HepG2 (cell line): ENCODE results near the gene WIF1. TPM values are rescaled to one million over a fixed set of nuclear protein-coding genes. Genes with fewer than 3 reads are reported as not detected.

Source experiments
- ATAC-seq: fragments of 200-7000 bp; cut with Tn5 transposase; 3 replicates; pipeline ENCODE4 v1.9.1; 2020; ENCODE audit warnings: mild to moderate bottlenecking, moderate library complexity
- BruUV-seq: library from RNA; stranded (reverse); fragments of 400-500 nt; replicated peaks from 2 replicates; lab custom pipeline; 2021; lab: Mats Ljungman, UMichigan
- CTCF ChIA-PET: fragments of 300-600 bp; formaldehyde crosslinking; extraction: SDS; loops from one replicate; lab custom pipeline; 2021; ENCODE audit warnings: low total read pairs, inconsistent platforms, low intra/inter-chr PET ratio; lab: Yijun Ruan, JAX
- POLR2A ChIA-PET: fragments of 350-600 bp; sonication (Branson Sonifier 250); formaldehyde crosslinking; loops from one replicate; lab custom pipeline; 2020; ENCODE audit warnings: antibody characterized with exemption, inconsistent platforms; lab: Yijun Ruan, JAX
- DNase-seq: peaks from one replicate; pipeline ENCODE4 v3.0.0-alpha.2; 2015; ENCODE audit warnings: low spot score
- FAIRE-seq: peaks from 3 replicates; lab custom pipeline; 2011; peaks lifted over from hg19 to GRCh38; lab: Jason Lieb, UNC
- H2AFZ ChIP-seq: one replicate; pipeline ENCODE4 v1.6.1; 2011; ENCODE audit warnings: low read length, inconsistent platforms
- H3K27ac ChIP-seq: fragments of 300-600 bp; 3 replicates; pipeline ENCODE4 v1.8.0; 2011; ENCODE audit warnings: mixed run types, mild to moderate bottlenecking, mixed read lengths, low read length, inconsistent platforms; ENCODE audit not compliant: insufficient read depth; ENCODE audit errors: extremely low read length
- H3K27me3 ChIP-seq, 2 experiments: fragments of 200-600 bp in 1 of 2; 2 replicates in 1 of 2; 3 replicates in 1 of 2; pipeline versions ENCODE4 v1.6.0 to v1.8.0; 2011; ENCODE audit warnings: low read length in 2 of 2, mild to moderate bottlenecking in 2 of 2, moderate library complexity in 2 of 2, inconsistent platforms in 1 of 2; ENCODE audit not compliant: insufficient read depth in 2 of 2, control insufficient read depth in 1 of 2
- H3K36me3 ChIP-seq, 2 experiments: fragments of 200-600 bp in 1 of 2; replicated peaks in 1 of 2; 2 replicates in 1 of 2; 3 replicates in 1 of 2; pipeline versions ENCODE4 v1.5.1 to v1.8.0; 2011; ENCODE audit warnings: low read length in 2 of 2, inconsistent platforms in 1 of 2; ENCODE audit not compliant: insufficient read depth in 2 of 2, control insufficient read depth in 1 of 2
- H3K4me1 ChIP-seq: 2 replicates; pipeline ENCODE4 v1.5.1; 2012; ENCODE audit warnings: low read length, inconsistent platforms; ENCODE audit not compliant: insufficient read depth
- H3K4me2 ChIP-seq: 2 replicates; pipeline ENCODE4 v1.6.0; 2011; ENCODE audit warnings: low read depth, low read length, inconsistent platforms
- H3K4me3 ChIP-seq, 3 experiments: fragments of 200-600 bp in 1 of 3; sonication (generic), shearing (Covaris generic) in 1 of 3; replicated peaks in 1 of 3; 2 replicates each; pipeline ENCODE4 v1.5.1; 2011 to 2016; ENCODE audit warnings: low read length in 3 of 3, inconsistent platforms in 2 of 3, low read depth in 2 of 3, mild to moderate bottlenecking in 2 of 3, control low read depth in 1 of 3, mixed read lengths in 1 of 3; ENCODE audit not compliant: insufficient read depth in 1 of 3
- H3K79me2 ChIP-seq: one replicate; pipeline ENCODE4 v1.6.1; 2011; ENCODE audit warnings: low read length, inconsistent platforms; ENCODE audit not compliant: insufficient read depth
- H3K9ac ChIP-seq: 2 replicates; pipeline ENCODE4 v1.6.0; 2011; ENCODE audit warnings: mild to moderate bottlenecking, low read depth, low read length, inconsistent platforms; ENCODE audit not compliant: insufficient read depth
- H3K9me3 ChIP-seq: 2 replicates; pipeline ENCODE4 v1.5.1; 2012; ENCODE audit warnings: mild to moderate bottlenecking, low read length
- H4K20me1 ChIP-seq: 2 replicates; pipeline ENCODE4 v1.6.0; 2011; ENCODE audit warnings: inconsistent platforms, mild to moderate bottlenecking, low read length, moderate library complexity; ENCODE audit not compliant: insufficient read depth
- ELF1 ChIP-seq: sonication (generic); formaldehyde crosslinking; IDR thresholded peaks from 2 replicates; pipeline ENCODE4 v1.4.0; 2020; ENCODE audit warnings: missing genetic modification reagents
- FIP1L1 ChIP-seq: fragments of 200-400 bp; formaldehyde crosslinking; IDR thresholded peaks from 2 replicates; pipeline ENCODE4 v1.6.1; 2018; ENCODE audit warnings: low read depth, mild to moderate bottlenecking, low read length, moderate library complexity, borderline replicate concordance; ENCODE audit not compliant: insufficient read depth
- IKZF4 ChIP-seq: sonication (generic); formaldehyde crosslinking; IDR thresholded peaks from 2 replicates; pipeline ENCODE4 v1.5.1; 2020; ENCODE audit warnings: borderline replicate concordance, mild to moderate bottlenecking, low read depth, missing genetic modification reagents; ENCODE audit errors: not compliant biosample characterization
- KDM5A ChIP-seq: fragments of 200-600 bp; sonication (generic); IDR thresholded peaks from 2 replicates; pipeline ENCODE4 v1.7.0; 2018; ENCODE audit warnings: antibody characterized with exemption, mild to moderate bottlenecking, low read length, borderline replicate concordance
- MAFF ChIP-seq: IDR thresholded peaks from 2 replicates; pipeline ENCODE4 v1.6.1; 2011; ENCODE audit warnings: low read depth, low read length, improper control_type of control experiment
- MAFK ChIP-seq, 2 experiments: IDR thresholded peaks in 1 of 2; conservative IDR thresholded peaks in 1 of 2; 2 replicates each; pipeline ENCODE4 v1.6.1; 2011; ENCODE audit warnings: improper control_type of control experiment in 2 of 2, low read length in 2 of 2
- NFE2L2 ChIP-seq: fragments of 150-350 bp; IDR thresholded peaks from 2 replicates; pipeline ENCODE4 v1.6.1; 2014; ENCODE audit warnings: low read length
- NFKB2 ChIP-seq: sonication (generic); formaldehyde crosslinking; IDR thresholded peaks from 2 replicates; pipeline ENCODE4 v1.4.0; 2020; ENCODE audit warnings: missing genetic modification reagents, borderline replicate concordance
- SNAPC4 ChIP-seq: sonication (generic); formaldehyde crosslinking; IDR thresholded peaks from 2 replicates; pipeline ENCODE4 v1.4.0; 2020; ENCODE audit warnings: mild to moderate bottlenecking, missing genetic modification reagents
- ZNF121 ChIP-seq: sonication (generic); formaldehyde crosslinking; IDR thresholded peaks from 2 replicates; pipeline ENCODE4 v1.5.0; 2020; ENCODE audit warnings: mild to moderate bottlenecking, missing genetic modification reagents
- WGBS: methylation state at CpG from one replicate; pipeline ENCODE4 v1.1.6; 2017; ENCODE audit warnings: low lambda C conversion rate; 5-methylcytosine and 5-hydroxymethylcytosine counted together
- in situ Hi-C: cut with HindIII; loops from 2 replicates; pipeline ENCODE4 v1.10.0; 2017; ENCODE audit warnings: low pct_unique_long_range_greater_than_20kb; ENCODE audit not compliant: extremely low pct_ligation_motif_present
- intact Hi-C: fragments of 100-400 bp; cut with micrococcal nuclease; formaldehyde crosslinking; loops from one replicate; pipeline ENCODE4 v1.10.0; 2022; ENCODE audit not compliant: unreplicated experiment
- polyA plus RNA-seq, 8 experiments: library from polyadenylated mRNA; depleted of rRNA in 3 of 8; stranded (reverse) in 7 of 8; unstranded in 1 of 8; fragments of >200 nt; fragmentation: Illumina TruSeq in 4 of 8; extraction: Trizol in 4 of 8; gene quantifications; 2 replicates each; pipeline versions ENCODE4 v1.2.1 to v1.2.3, GENCODE V29; 2011 to 2016; ENCODE audit warnings: low read depth in 4 of 8, missing spikeins in 1 of 8, mixed read lengths in 1 of 8; ENCODE audit not compliant: insufficient read depth in 1 of 8
- total RNA-seq, 5 experiments: library from RNA; depleted of rRNA; stranded (reverse); fragments of >200 nt; fragmentation: Illumina TruSeq; extraction: Trizol; gene quantifications; 2 replicates each; pipeline ENCODE4 v1.2.3, GENCODE V29; 2016; ENCODE audit warnings: low read depth in 1 of 5

WIF1 gene
- total and polyA plus RNA-seq, 2 of the 13 experiments (the other 11 are each of a cell fraction or from before 2014, with no cell fraction given) = not detected

DNA sequence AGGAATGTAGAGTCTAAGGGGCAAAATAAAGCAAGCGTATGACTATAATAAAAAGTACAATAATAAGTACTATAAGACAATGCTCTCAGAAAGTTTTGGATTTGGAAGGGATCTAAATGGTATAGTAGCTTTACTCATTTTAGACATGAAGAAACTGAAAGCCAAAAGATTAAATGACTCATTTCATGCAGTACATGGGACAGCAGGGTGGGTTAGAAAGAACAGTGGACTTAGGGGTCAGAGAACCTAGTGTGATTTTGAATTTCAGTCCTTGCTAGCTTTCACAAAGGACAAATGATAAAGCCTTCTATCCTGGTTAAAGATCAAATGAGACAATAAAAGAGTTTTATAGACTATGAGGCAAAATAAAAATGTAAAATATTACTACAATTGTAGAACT, 41.5 kb upstream of the WIF1 start (continued):
- TF ChIP-seq IKZF4 (CRISPR knock-in tag) = no peak

DNA sequence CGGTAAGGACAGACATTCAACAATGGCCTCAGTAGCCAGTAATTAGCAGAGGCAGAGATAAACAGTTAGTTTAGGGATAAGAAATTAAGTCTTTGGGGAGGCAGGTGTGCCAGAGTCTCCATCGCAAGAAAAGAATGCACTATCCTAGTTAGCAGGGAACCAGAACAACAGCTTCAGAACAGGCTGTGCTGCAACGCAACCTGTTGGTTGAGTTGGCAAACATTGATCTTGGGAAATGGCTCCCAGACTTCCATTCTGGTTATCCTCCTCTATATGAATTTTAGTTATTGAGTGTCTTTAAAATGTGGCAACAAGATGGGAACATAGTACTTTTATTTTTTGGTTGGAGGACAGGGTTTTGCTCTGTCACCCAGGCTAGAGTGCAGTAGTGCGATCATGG, 36.0 kb upstream of the WIF1 start:
- 48% methylated on average over 4 of the region's 4 CpGs for WGBS
- no peak for ATAC-seq
- Histone ChIP-seq H3K27ac (no peak overlapping the region), H2AFZ (no peak overlapping the region), H3K9ac (no peak overlapping the region), H4K20me1 (no peaks in the 10 kb centered on the region), H3K9me3 (no peaks in the 10 kb centered on the region), H3K4me1 (no peaks in the 10 kb centered on the region), H3K27me3 (peaks cover 0 to 5% of the 10 kb centered on the region in 2 experiments; a peak in 3 of 5 replicates), H3K4me3 (no peak overlapping the region), H3K79me2 (no peaks in the 10 kb centered on the region), H3K36me3 (no peaks in the 10 kb centered on the region), H3K4me2 (no peak overlapping the region)
- ChIA-PET POLR2A (no interaction called here), CTCF (no interaction called here)
- TF ChIP-seq ZNF121 (CRISPR knock-in tag) = no peak
- no peak for TF ChIP-seq ELF1 (CRISPR knock-in tag)
- no peak for DNase-seq
- intact Hi-C loops = no loop called here
- FAIRE-seq = no peak
- no TSS peak for BruUV-seq
- in situ Hi-C loops = no loop called here

- Histone ChIP-seq H3K4me1 (no peaks in the 10 kb centered on the region), H3K79me2 (no peaks in the 10 kb centered on the region), H3K36me3 (no peaks in the 10 kb centered on the region), H2AFZ (no peak overlapping the region), H3K27me3 (peaks cover 0 to 5% of the 10 kb centered on the region in 2 experiments; a peak in 2 of 5 replicates), H3K27ac (no peak overlapping the region), H3K9me3 (no peaks in the 10 kb centered on the region), H3K9ac (no peak overlapping the region), H4K20me1 (no peaks in the 10 kb centered on the region), H3K4me3 (no peak overlapping the region), H3K4me2 (no peak overlapping the region)
- intact Hi-C loops = no loop called here
- 83% methylated on average over 2 of the region's 2 CpGs for WGBS
- CTCF ChIA-PET = no interaction called here
- in situ Hi-C loops = no loop called here
- FAIRE-seq = no peak
- DNase-seq = no peak
- TF ChIP-seq SNAPC4 (CRISPR knock-in tag) (no peak), KDM5A (no peak), NFE2L2 (peak; percentile 90), MAFF (peak; percentile 70), NFKB2 (no peak), MAFK (conservative IDR thresholded peaks at IDR 0.05 in 1 of 2, IDR thresholded peaks at IDR 0.05 in 1 of 2; ENCODE audit: low read length in 2 of 2) (peak; percentile 69 to 77), FIP1L1 (no peak)
- POLR2A ChIA-PET = no interaction called here
- no TSS peak for BruUV-seq
- ATAC-seq = no peak
These were observed 35.3 kb upstream of the WIF1 start for GRCh38 chr12:65156366-65156841.
